ENCODE data around the gene MSANTD3. TPM values are rescaled to one million over a fixed set of nuclear protein-coding genes. Genes with fewer than 3 reads are reported as not detected.

MSANTD3 gene
- total RNA-seq, 4 donors from 2014 or later, result 39.2 to 48.2 (median 44.3) TPM

DNA sequence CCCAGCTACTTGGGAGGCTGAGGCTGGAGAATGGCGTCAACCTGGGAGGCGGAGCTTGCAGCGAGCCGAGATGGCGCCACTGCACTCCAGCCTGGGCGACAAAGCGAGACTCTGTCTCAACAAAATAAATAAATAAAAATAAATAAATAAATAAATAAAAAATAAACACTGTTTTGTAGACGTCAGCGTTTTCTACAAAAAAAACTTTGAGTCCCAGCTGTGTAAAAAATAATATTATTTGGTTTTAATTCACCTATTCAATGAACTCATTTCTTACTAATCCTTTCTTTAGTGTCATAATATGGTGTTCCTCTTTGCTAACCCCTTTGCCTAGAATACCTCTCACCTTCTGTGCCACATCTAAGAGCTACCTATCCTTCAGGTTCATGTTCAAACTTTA lies 30.2 kb upstream of the MSANTD3 start:
- no peak for DNase-seq
- Histone ChIP-seq H3K36me3 (no peaks in the 10 kb centered on the region), H3K27me3 (no peaks in the 10 kb centered on the region), H3K27ac (no peak overlapping the region), H3K9me3 (no peaks in the 10 kb centered on the region), H3K4me1 (no peaks in the 10 kb centered on the region), H3K4me3 (replicated peaks in 1 of 3) (no peak overlapping the region)
- intact Hi-C loops (cut with DNase I), result no loop called here
- TF ChIP-seq POLR2A (IDR thresholded peaks at IDR 0.05), result no peak
- no peak for TF ChIP-seq CTCF (IDR thresholded peaks at IDR 0.05)
- 96 to 98% methylated on average over 9 of the region's 9 CpGs for WGBS, 2 donors

DNA sequence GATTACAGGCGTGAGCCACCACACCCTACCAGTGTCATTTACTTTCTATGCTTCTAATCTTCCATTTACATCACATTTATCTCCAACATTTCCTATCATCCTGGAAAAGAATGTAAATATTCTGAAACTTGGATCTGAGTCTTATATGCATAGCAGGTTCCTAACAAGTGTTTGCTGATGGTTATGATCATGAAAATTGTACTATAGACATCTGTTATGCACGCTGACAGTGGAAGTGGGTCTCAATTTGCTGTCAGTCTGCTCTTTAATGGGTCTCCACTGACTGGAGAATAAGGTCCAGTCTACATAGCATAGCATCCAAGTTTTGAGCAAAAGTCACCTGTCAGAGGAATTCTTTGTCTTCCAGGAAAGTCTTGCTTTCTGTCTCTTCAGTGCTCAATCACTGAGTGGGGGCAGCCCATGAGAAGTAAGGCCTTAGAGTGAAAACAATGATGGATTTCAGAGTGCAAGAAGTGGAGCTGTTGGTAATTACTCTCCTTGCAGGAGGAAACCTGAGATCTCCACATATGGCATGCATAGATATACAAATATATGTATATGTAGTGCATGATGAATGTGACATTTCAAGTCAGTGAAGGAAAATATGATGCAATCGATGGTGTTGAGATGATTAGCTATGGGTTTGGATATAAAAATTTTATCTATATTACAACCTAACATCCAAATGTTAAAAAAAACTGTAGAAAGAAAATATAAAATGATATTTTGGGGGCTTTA lies 29.2 kb upstream of the MSANTD3 start:
- 90% methylated on average over 3 of the region's 3 CpGs for WGBS, 2 donors
- DNase-seq, result no peak
- Histone ChIP-seq H3K27me3 (no peaks in the 10 kb centered on the region), H3K27ac (no peak overlapping the region), H3K4me1 (no peaks in the 10 kb centered on the region), H3K9me3 (no peaks in the 10 kb centered on the region), H3K36me3 (no peaks in the 10 kb centered on the region), H3K4me3 (replicated peaks in 1 of 3) (no peak overlapping the region)
- TF ChIP-seq CTCF (IDR thresholded peaks at IDR 0.05) (no peak), POLR2A (IDR thresholded peaks at IDR 0.05) (no peak)
- intact Hi-C loops (cut with DNase I), result no loop called here

GRCh38 chr9:100401042-100401441 lies 25.9 kb upstream of the MSANTD3 start:
- no peak for DNase-seq
- H3K4me1 ChIP-seq, result no peaks in the 10 kb centered on the region
- no peaks in the 10 kb centered on the region for H3K27me3 ChIP-seq
- TF ChIP-seq CTCF (IDR thresholded peaks at IDR 0.05) (no peak), POLR2A (IDR thresholded peaks at IDR 0.05) (no peak)
- intact Hi-C loops (cut with DNase I), result no loop called here
- no peaks in the 10 kb centered on the region for H3K9me3 ChIP-seq
- no peaks in the 10 kb centered on the region for H3K36me3 ChIP-seq
- no peak overlapping the region for H3K27ac ChIP-seq
- 81 to 100% methylated on average over 1 of the region's 1 CpG for WGBS, 2 donors
- no peak overlapping the region for H3K4me3 ChIP-seq (replicated peaks in 1 of 3)

GRCh38 chr9:100406962-100407361 lies 20.0 kb upstream of the MSANTD3 start:
- intact Hi-C loops (cut with DNase I), result no loop called here
- Histone ChIP-seq H3K9me3 (no peaks in the 10 kb centered on the region), H3K36me3 (no peaks in the 10 kb centered on the region), H3K4me3 (replicated peaks in 1 of 3) (no peak overlapping the region), H3K27ac (no peak overlapping the region), H3K4me1 (no peaks in the 10 kb centered on the region), H3K27me3 (no peaks in the 10 kb centered on the region)
- WGBS, 2 donors, result 97 to 100% methylated on average over 1 of the region's 1 CpG
- TF ChIP-seq CTCF (IDR thresholded peaks at IDR 0.05) (no peak), POLR2A (IDR thresholded peaks at IDR 0.05) (no peak)
- DNase-seq, result no peak

GRCh38 chr9:100408546-100409175 lies 18.3 kb upstream of the MSANTD3 start:
- Histone ChIP-seq H3K9me3 (no peaks in the 10 kb centered on the region), H3K27me3 (no peaks in the 10 kb centered on the region), H3K4me1 (no peaks in the 10 kb centered on the region), H3K36me3 (no peaks in the 10 kb centered on the region), H3K27ac (no peak overlapping the region), H3K4me3 (replicated peaks in 1 of 3) (no peak overlapping the region)
- TF ChIP-seq CTCF (IDR thresholded peaks at IDR 0.05) (no peak), POLR2A (IDR thresholded peaks at IDR 0.05) (no peak)
- intact Hi-C loops (cut with DNase I), result no loop called here
- 72 to 74% methylated on average over 5 of the region's 5 CpGs for WGBS, 2 donors
- no peak for DNase-seq
